HCT116 (cell line): ENCODE data around the gene DDX55. TPM values are rescaled to one million over a fixed set of nuclear protein-coding genes. Genes with fewer than 3 reads are reported as not detected.

Experiments
- ATAC-seq: fragments of 200-7000 bp; cut with Tn5 transposase; 2 replicates; pipeline ENCODE4 v1.9.1; 2020; ENCODE audit warnings: mild to moderate bottlenecking, moderate library complexity
- BruUV-seq: library from RNA; stranded (reverse); fragments of 400-500 nt; replicated peaks from 2 replicates; lab custom pipeline; 2021; lab: Mats Ljungman, UMichigan
- CTCF ChIA-PET: fragments of 300-600 bp; sonication (Branson Sonifier 250); formaldehyde crosslinking; loops from one replicate; lab custom pipeline; 2021; ENCODE audit warnings: antibody characterized with exemption; lab: Charles Lee
- POLR2A ChIA-PET: fragments of 300-600, 350-600 bp; sonication (Branson Sonifier 250); formaldehyde crosslinking; loops from one replicate; lab custom pipeline; 2021; ENCODE audit warnings: antibody characterized with exemption; lab: Charles Lee
- RAD21 ChIA-PET, 2 experiments: fragments of 300-600 bp; sonication (Branson Sonifier 250); formaldehyde crosslinking; loops; one replicate each; lab custom pipeline; 2023; ENCODE audit warnings: low total read pairs in 2 of 2; ENCODE audit not compliant: uncharacterized antibody in 2 of 2, unreplicated experiment in 2 of 2, low non-redundant PET in 1 of 2; lab: Charles Lee
- DNase-seq: peaks from one replicate; pipeline ENCODE4 v3.0.0-alpha.2; 2010; ENCODE audit warnings: low read depth, low spot score
- H2AFZ ChIP-seq: fragments of 200-600 bp; shearing (Covaris generic), sonication (generic); 2 replicates; pipeline ENCODE4 v1.6.1; 2017; ENCODE audit warnings: low read depth, mixed run types, mixed read lengths, antibody characterized with exemption, low read length; ENCODE audit not compliant: poor library complexity, severe bottlenecking
- H3K27ac ChIP-seq: 2 replicates; pipeline ENCODE4 v1.5.1; 2012; ENCODE audit warnings: low read depth, low read length
- H3K27me3 ChIP-seq: fragments of 200-600 bp; sonication (generic); 2 replicates; pipeline ENCODE4 v1.6.1; 2016; ENCODE audit warnings: mixed run types, low read length, mixed read lengths; ENCODE audit not compliant: insufficient read depth
- H3K36me3 ChIP-seq, 2 experiments: fragments of 200-500 bp in 1 of 2; fragments of 200-600 bp in 1 of 2; sonication (Bioruptor generic) in 1 of 2; sonication (generic) in 1 of 2; 2 replicates each; pipeline versions ENCODE4 v1.5.1 to v1.6.1; 2014 to 2016; ENCODE audit warnings: low read length in 2 of 2, inconsistent platforms in 1 of 2, mixed read lengths in 1 of 2, mixed run types in 1 of 2; ENCODE audit not compliant: insufficient read depth in 2 of 2, control insufficient read depth in 1 of 2
- H3K4me1 ChIP-seq, 2 experiments: fragments of 200-600 bp in 1 of 2; sonication (generic) in 1 of 2; 2 replicates each; pipeline versions ENCODE4 v1.5.1 to v1.6.1; 2012 to 2017; ENCODE audit warnings: low read length in 2 of 2, inconsistent platforms in 1 of 2, mild to moderate bottlenecking in 1 of 2, mixed read lengths in 1 of 2, mixed run types in 1 of 2, moderate library complexity in 1 of 2; ENCODE audit not compliant: insufficient read depth in 2 of 2, control insufficient read depth in 1 of 2
- H3K4me2 ChIP-seq: fragments of 200-600 bp; sonication (generic); 2 replicates; pipeline ENCODE4 v1.6.1; 2017; ENCODE audit warnings: mixed run types, low read length, mixed read lengths
- H3K4me3 ChIP-seq, 2 experiments: fragments of 200-600 bp in 1 of 2; sonication (generic) in 1 of 2; replicated peaks in 1 of 2; 2 replicates each; pipeline ENCODE4 v1.5.1; 2011 to 2016; ENCODE audit warnings: low read length in 2 of 2, control low read depth in 1 of 2, low read depth in 1 of 2, mild to moderate bottlenecking in 1 of 2, mixed read lengths in 1 of 2, mixed run types in 1 of 2
- H3K79me2 ChIP-seq: fragments of 200-600 bp; sonication (generic); 2 replicates; pipeline ENCODE4 v1.6.1; 2017; ENCODE audit warnings: mild to moderate bottlenecking, mixed run types, low read length, moderate library complexity, mixed read lengths; ENCODE audit not compliant: insufficient read depth
- H3K9ac ChIP-seq: fragments of 200-600 bp; sonication (generic); 2 replicates; pipeline ENCODE4 v1.6.1; 2016; ENCODE audit warnings: low read length, mixed read lengths
- H3K9me2 ChIP-seq: fragments of 200-600 bp; sonication (generic), shearing (Covaris generic); 2 replicates; pipeline ENCODE4 v1.6.1; 2017; ENCODE audit warnings: mixed run types, mild to moderate bottlenecking, moderate library complexity; ENCODE audit not compliant: insufficient read depth
- H3K9me3 ChIP-seq, 2 experiments: fragments of 200-500 bp in 1 of 2; fragments of 200-600 bp in 1 of 2; sonication (Bioruptor generic) in 1 of 2; sonication (generic) in 1 of 2; 2 replicates each; pipeline ENCODE4 v1.6.1; 2014 to 2017; ENCODE audit warnings: low read length in 2 of 2, mixed read lengths in 2 of 2, inconsistent platforms in 1 of 2, low read depth in 1 of 2, mild to moderate bottlenecking in 1 of 2, mixed run types in 1 of 2, moderate library complexity in 1 of 2; ENCODE audit not compliant: control insufficient read depth in 1 of 2, insufficient read depth in 1 of 2
- H4K20me1 ChIP-seq: fragments of 200-600 bp; sonication (generic), shearing (Covaris generic); 2 replicates; pipeline ENCODE4 v1.6.1; 2017; ENCODE audit warnings: mixed run types, mild to moderate bottlenecking, moderate library complexity; ENCODE audit not compliant: insufficient read depth
- CBX3 ChIP-seq: IDR thresholded peaks from 2 replicates; pipeline ENCODE4 v1.6.1; 2012; ENCODE audit warnings: low read depth
- CEBPB ChIP-seq: IDR thresholded peaks from 2 replicates; pipeline ENCODE4 v1.6.1; 2012; ENCODE audit warnings: low read depth
- EGR1 ChIP-seq: IDR thresholded peaks from 2 replicates; pipeline ENCODE4 v1.6.1; 2012; ENCODE audit warnings: low read depth
- ELF1 ChIP-seq: IDR thresholded peaks from 2 replicates; pipeline ENCODE4 v1.6.1; 2012; ENCODE audit warnings: low read depth, borderline replicate concordance
- EZH2 ChIP-seq: fragments of 200-600 bp; sonication (generic); IDR thresholded peaks from 2 replicates; pipeline ENCODE4 v1.6.1; 2017; ENCODE audit warnings: antibody characterized with exemption, mixed run types
- EZH2phosphoT487 ChIP-seq: fragments of 200-600 bp; IDR thresholded peaks from 2 replicates; pipeline ENCODE4 v1.6.1; 2018; ENCODE audit warnings: antibody characterized with exemption, borderline replicate concordance
- FOSL1 ChIP-seq: IDR thresholded peaks from 2 replicates; pipeline ENCODE4 v1.6.1; 2012; ENCODE audit warnings: low read depth
- JUND ChIP-seq: IDR thresholded peaks from 2 replicates; pipeline ENCODE4 v1.6.1; 2012
- POLR2A ChIP-seq: IDR thresholded peaks from 2 replicates; pipeline ENCODE4 v1.7.0; 2011; ENCODE audit warnings: borderline replicate concordance; ENCODE audit not compliant: insufficient read depth, insufficient read length; ENCODE audit errors: extremely low read depth
- POLR2AphosphoS5 ChIP-seq: IDR thresholded peaks from 2 replicates; pipeline ENCODE4 v1.6.1; 2011; ENCODE audit warnings: mild to moderate bottlenecking, low read depth, low read length, moderate library complexity
- SIN3A ChIP-seq: IDR thresholded peaks from 2 replicates; pipeline ENCODE4 v1.6.1; 2012; ENCODE audit warnings: low read depth
- SP1 ChIP-seq: IDR thresholded peaks from 2 replicates; pipeline ENCODE4 v1.6.1; 2012; ENCODE audit warnings: low read depth
- SRF ChIP-seq: IDR thresholded peaks from 2 replicates; pipeline ENCODE4 v1.6.1; 2012; ENCODE audit warnings: low read depth
- ZFX ChIP-seq: fragments of 450-650 bp; IDR thresholded peaks from 2 replicates; pipeline ENCODE4 v1.6.1; 2017
- ZNF274 ChIP-seq: fragments of 200-500 bp; sonication (Bioruptor generic); IDR thresholded peaks from 2 replicates; pipeline ENCODE4 v1.6.1; 2014; ENCODE audit warnings: mild to moderate bottlenecking, low read depth, low read length, inconsistent platforms
- intact Hi-C: fragments of 100-400 bp; cut with micrococcal nuclease; formaldehyde crosslinking; loops from 2 replicates; pipeline ENCODE4 v1.10.0; 2022
- total RNA-seq: library from RNA; stranded (reverse); gene quantifications from one replicate; pipeline ENCODE4 v1.2.1, GENCODE V29; 2021; ENCODE audit not compliant: unreplicated experiment
- TF ChIP-seq, protein P1 (sequence below): IDR thresholded peaks from 2 replicates; pipeline ENCODE4 v1.6.1; 2012
- TF ChIP-seq, protein P2 (sequence below): IDR thresholded peaks from 2 replicates; pipeline ENCODE4 v1.6.1; 2012; ENCODE audit warnings: low read depth
- TF ChIP-seq, protein P3 (sequence below): IDR thresholded peaks from 2 replicates; pipeline ENCODE4 v1.6.1; 2011; ENCODE audit warnings: mild to moderate bottlenecking, low read length, moderate library complexity; ENCODE audit not compliant: insufficient replicate concordance; ENCODE audit errors: extremely low read depth
- TF ChIP-seq, protein P4 (sequence below): IDR thresholded peaks from 2 replicates; pipeline ENCODE4 v1.6.1; 2012
- TF ChIP-seq, protein P5 (sequence below), 3 experiments: fragments of 200-600 bp in 1 of 3; sonication (generic) in 1 of 3; IDR thresholded peaks in 2 of 3; conservative IDR thresholded peaks in 1 of 3; 2 replicates each; pipeline ENCODE4 v1.5.1; 2012 to 2017; ENCODE audit warnings: low read depth in 2 of 3, low read length in 2 of 3, antibody characterized with exemption in 1 of 3, borderline replicate concordance in 1 of 3, control low read depth in 1 of 3, mild to moderate bottlenecking in 1 of 3, mixed read lengths in 1 of 3, mixed run types in 1 of 3, moderate library complexity in 1 of 3; ENCODE audit not compliant: insufficient read depth in 1 of 3

Gene DDX55
- total RNA-seq, 1 experiment from 2014 or later = 41.8 TPM

DNA sequence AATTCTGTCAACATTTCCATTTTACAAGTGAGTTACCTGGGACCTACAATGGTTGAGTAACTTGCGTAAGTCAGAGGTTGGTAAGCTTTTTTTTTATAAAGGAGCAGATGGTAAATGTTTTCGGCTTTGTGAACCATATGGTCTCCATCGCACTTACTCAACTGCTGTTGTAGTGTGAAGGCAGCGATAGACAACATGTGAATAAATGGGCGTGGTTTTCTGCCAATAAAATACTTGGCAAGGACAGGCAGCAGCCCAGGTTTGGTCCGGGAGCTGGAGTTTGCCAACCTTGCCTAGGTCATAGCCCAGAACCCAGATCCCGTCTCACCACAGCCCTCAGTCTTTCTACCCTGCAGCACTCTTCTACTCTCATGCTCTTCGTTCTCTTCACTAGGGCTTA is 6.3 kb downstream of the DDX55 start:
- Histone ChIP-seq H3K4me1 (peaks cover 0 to under 1% of the 10 kb centered on the region in 2 experiments; a peak in 1 of 4 replicates), H3K4me2 (no peak overlapping the region), H3K36me3 (peaks cover 62 to 80% of the 10 kb centered on the region in 2 experiments), H3K27me3 (no peaks in the 10 kb centered on the region), H3K4me3 (no peak overlapping the region), H3K9me2 (no peaks in the 10 kb centered on the region), H3K79me2 (peaks cover 95% of the 10 kb centered on the region), H4K20me1 (peaks cover 2% of the 10 kb centered on the region; the same call in 1 of the 2 replicates), H3K27ac (no peak overlapping the region), H3K9me3 (no peaks in the 10 kb centered on the region), H2AFZ (no peak overlapping the region), H3K9ac (no peak overlapping the region)
- BruUV-seq = no TSS peak
- POLR2A ChIA-PET = no interaction called here
- ATAC-seq = no peak
- DNase-seq = no peak
- TF ChIP-seq JUND (no peak), SRF (no peak), ELF1 (no peak), POLR2AphosphoS5 (no peak), EZH2phosphoT487 (no peak), ZFX (no peak), FOSL1 (no peak), EGR1 (no peak), CBX3 (no peak), SP1 (no peak), EZH2 (no peak), SIN3A (no peak), POLR2A (no peak), ZNF274 (no peak), CEBPB (no peak)
- TF ChIP-seq, protein P1, sequence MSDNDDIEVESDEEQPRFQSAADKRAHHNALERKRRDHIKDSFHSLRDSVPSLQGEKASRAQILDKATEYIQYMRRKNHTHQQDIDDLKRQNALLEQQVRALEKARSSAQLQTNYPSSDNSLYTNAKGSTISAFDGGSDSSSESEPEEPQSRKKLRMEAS = no peak
- TF ChIP-seq, protein P2, sequence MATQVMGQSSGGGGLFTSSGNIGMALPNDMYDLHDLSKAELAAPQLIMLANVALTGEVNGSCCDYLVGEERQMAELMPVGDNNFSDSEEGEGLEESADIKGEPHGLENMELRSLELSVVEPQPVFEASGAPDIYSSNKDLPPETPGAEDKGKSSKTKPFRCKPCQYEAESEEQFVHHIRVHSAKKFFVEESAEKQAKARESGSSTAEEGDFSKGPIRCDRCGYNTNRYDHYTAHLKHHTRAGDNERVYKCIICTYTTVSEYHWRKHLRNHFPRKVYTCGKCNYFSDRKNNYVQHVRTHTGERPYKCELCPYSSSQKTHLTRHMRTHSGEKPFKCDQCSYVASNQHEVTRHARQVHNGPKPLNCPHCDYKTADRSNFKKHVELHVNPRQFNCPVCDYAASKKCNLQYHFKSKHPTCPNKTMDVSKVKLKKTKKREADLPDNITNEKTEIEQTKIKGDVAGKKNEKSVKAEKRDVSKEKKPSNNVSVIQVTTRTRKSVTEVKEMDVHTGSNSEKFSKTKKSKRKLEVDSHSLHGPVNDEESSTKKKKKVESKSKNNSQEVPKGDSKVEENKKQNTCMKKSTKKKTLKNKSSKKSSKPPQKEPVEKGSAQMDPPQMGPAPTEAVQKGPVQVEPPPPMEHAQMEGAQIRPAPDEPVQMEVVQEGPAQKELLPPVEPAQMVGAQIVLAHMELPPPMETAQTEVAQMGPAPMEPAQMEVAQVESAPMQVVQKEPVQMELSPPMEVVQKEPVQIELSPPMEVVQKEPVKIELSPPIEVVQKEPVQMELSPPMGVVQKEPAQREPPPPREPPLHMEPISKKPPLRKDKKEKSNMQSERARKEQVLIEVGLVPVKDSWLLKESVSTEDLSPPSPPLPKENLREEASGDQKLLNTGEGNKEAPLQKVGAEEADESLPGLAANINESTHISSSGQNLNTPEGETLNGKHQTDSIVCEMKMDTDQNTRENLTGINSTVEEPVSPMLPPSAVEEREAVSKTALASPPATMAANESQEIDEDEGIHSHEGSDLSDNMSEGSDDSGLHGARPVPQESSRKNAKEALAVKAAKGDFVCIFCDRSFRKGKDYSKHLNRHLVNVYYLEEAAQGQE = no peak
- TF ChIP-seq, protein P3, sequence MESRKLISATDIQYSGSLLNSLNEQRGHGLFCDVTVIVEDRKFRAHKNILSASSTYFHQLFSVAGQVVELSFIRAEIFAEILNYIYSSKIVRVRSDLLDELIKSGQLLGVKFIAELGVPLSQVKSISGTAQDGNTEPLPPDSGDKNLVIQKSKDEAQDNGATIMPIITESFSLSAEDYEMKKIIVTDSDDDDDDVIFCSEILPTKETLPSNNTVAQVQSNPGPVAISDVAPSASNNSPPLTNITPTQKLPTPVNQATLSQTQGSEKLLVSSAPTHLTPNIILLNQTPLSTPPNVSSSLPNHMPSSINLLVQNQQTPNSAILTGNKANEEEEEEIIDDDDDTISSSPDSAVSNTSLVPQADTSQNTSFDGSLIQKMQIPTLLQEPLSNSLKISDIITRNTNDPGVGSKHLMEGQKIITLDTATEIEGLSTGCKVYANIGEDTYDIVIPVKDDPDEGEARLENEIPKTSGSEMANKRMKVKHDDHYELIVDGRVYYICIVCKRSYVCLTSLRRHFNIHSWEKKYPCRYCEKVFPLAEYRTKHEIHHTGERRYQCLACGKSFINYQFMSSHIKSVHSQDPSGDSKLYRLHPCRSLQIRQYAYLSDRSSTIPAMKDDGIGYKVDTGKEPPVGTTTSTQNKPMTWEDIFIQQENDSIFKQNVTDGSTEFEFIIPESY = no peak
- TF ChIP-seq, protein P4, sequence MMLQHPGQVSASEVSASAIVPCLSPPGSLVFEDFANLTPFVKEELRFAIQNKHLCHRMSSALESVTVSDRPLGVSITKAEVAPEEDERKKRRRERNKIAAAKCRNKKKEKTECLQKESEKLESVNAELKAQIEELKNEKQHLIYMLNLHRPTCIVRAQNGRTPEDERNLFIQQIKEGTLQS = no peak
- TF ChIP-seq, protein P5, sequence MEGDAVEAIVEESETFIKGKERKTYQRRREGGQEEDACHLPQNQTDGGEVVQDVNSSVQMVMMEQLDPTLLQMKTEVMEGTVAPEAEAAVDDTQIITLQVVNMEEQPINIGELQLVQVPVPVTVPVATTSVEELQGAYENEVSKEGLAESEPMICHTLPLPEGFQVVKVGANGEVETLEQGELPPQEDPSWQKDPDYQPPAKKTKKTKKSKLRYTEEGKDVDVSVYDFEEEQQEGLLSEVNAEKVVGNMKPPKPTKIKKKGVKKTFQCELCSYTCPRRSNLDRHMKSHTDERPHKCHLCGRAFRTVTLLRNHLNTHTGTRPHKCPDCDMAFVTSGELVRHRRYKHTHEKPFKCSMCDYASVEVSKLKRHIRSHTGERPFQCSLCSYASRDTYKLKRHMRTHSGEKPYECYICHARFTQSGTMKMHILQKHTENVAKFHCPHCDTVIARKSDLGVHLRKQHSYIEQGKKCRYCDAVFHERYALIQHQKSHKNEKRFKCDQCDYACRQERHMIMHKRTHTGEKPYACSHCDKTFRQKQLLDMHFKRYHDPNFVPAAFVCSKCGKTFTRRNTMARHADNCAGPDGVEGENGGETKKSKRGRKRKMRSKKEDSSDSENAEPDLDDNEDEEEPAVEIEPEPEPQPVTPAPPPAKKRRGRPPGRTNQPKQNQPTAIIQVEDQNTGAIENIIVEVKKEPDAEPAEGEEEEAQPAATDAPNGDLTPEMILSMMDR (IDR thresholded peaks at IDR 0.05 in 2 of 3, conservative IDR thresholded peaks at IDR 0.05 in 1 of 3; ENCODE audit: borderline replicate concordance in 1 of 3, insufficient read depth in 1 of 3, low read depth in 2 of 3, low read length in 2 of 3) = no peak
- CTCF ChIA-PET = interaction anchor here (1.0 kb wide), 1 partner anchor 11 kb away, joined by 4 read pairs; no protein-coding TSS in a partner anchor
- intact Hi-C loops = no loop called here
- RAD21 ChIA-PET = no interaction called here
